WTC11 (cell line): Measurements from ENCODE around the gene CACNA2D1. TPM values are rescaled to one million over a fixed set of nuclear protein-coding genes. Genes with fewer than 3 reads are reported as not detected.

Experiments
- ATAC-seq: fragments of 200-7000 bp; cut with Tn5 transposase; 2 replicates; pipeline ENCODE4 v1.10.0; 2021; ENCODE audit warnings: mild to moderate bottlenecking, moderate library complexity
- CTCF ChIA-PET: fragments of 300-600 bp; sonication (Branson Sonifier 250); formaldehyde crosslinking; loops from one replicate; lab custom pipeline; 2021; ENCODE audit warnings: antibody characterized with exemption; lab: Charles Lee
- POLR2A ChIA-PET: fragments of 350-600 bp; sonication (Branson Sonifier 250); formaldehyde crosslinking; loops from one replicate; lab custom pipeline; 2021; ENCODE audit warnings: antibody characterized with exemption; lab: Charles Lee
- DNase-seq: peaks from one replicate; pipeline ENCODE4 v3.0.0; 2021; ENCODE audit warnings: low spot score
- H3K27ac Mint-ChIP-seq: 2 replicates; pipeline ENCODE4 v1.8.0; 2021; ENCODE audit warnings: mixed read lengths
- H3K27me3 Mint-ChIP-seq: 2 replicates; pipeline ENCODE4 v1.8.0; 2021; ENCODE audit warnings: low read depth, mild to moderate bottlenecking, moderate library complexity, mixed read lengths
- H3K36me3 Mint-ChIP-seq: 2 replicates; pipeline ENCODE4 v1.8.0; 2021; ENCODE audit warnings: mixed read lengths
- H3K4me1 Mint-ChIP-seq: 2 replicates; pipeline ENCODE4 v1.8.0; 2022; ENCODE audit warnings: mixed read lengths
- H3K4me3 Mint-ChIP-seq: 2 replicates; pipeline ENCODE4 v1.8.0; 2021; ENCODE audit warnings: mild to moderate bottlenecking, moderate library complexity, mixed read lengths
- H3K9me3 Mint-ChIP-seq: 2 replicates; pipeline ENCODE4 v1.8.0; 2021; ENCODE audit warnings: mixed read lengths
- EMX1 ChIP-seq: fragments of 250-450 bp; sonication (Bioruptor Pico); IDR thresholded peaks from 2 replicates; pipeline ENCODE4 v1.8.0; 2021; ENCODE audit warnings: mild to moderate bottlenecking
- FOXP1 ChIP-seq: sonication (generic); formaldehyde crosslinking; IDR thresholded peaks from 2 replicates; pipeline ENCODE4 v1.8.0; 2022; ENCODE audit warnings: missing genetic modification reagents, mild to moderate bottlenecking, moderate library complexity, borderline replicate concordance
- GRHL2 ChIP-seq: fragments of 250-450 bp; sonication (Bioruptor Pico); IDR thresholded peaks from 2 replicates; pipeline ENCODE4 v1.8.0; 2022; ENCODE audit warnings: mild to moderate bottlenecking, moderate library complexity; ENCODE audit not compliant: insufficient replicate concordance, severe bottlenecking
- NFYB ChIP-seq: sonication (generic); formaldehyde crosslinking; conservative IDR thresholded peaks from 2 replicates; pipeline ENCODE4 v1.8.0; 2022; ENCODE audit warnings: low read depth, missing genetic modification reagents
- SOX15 ChIP-seq: fragments of 250-450 bp; sonication (Bioruptor Pico); IDR thresholded peaks from 2 replicates; pipeline ENCODE4 v1.9.0; 2021; ENCODE audit warnings: mild to moderate bottlenecking
- ZNF219 ChIP-seq: sonication (generic); formaldehyde crosslinking; IDR thresholded peaks from 2 replicates; pipeline ENCODE4 v1.8.0; 2023; ENCODE audit warnings: missing genetic modification reagents, mild to moderate bottlenecking, borderline replicate concordance
- ZNF232 ChIP-seq: sonication (generic); formaldehyde crosslinking; IDR thresholded peaks from 2 replicates; pipeline ENCODE4 v1.8.0; 2022; ENCODE audit warnings: mild to moderate bottlenecking, missing genetic modification reagents
- total RNA-seq: library from RNA; stranded (reverse); gene quantifications from 3 replicates; pipeline ENCODE4 v1.2.3, GENCODE V29; 2021
- TF ChIP-seq, protein P1 (sequence below): sonication (generic); formaldehyde crosslinking; IDR thresholded peaks from 2 replicates; pipeline ENCODE4 v1.8.1; 2022; ENCODE audit warnings: missing genetic modification reagents, borderline replicate concordance
- TF ChIP-seq, protein P2 (sequence below): sonication (generic); formaldehyde crosslinking; IDR thresholded peaks from 2 replicates; pipeline ENCODE4 v1.8.0; 2022; ENCODE audit warnings: mild to moderate bottlenecking, missing genetic modification reagents
- TF ChIP-seq, protein P3 (sequence below): sonication (generic); formaldehyde crosslinking; conservative IDR thresholded peaks from 2 replicates; pipeline ENCODE4 v1.8.1; 2022; ENCODE audit warnings: mild to moderate bottlenecking, missing genetic modification reagents
- TF ChIP-seq, protein P4 (sequence below): sonication (generic); formaldehyde crosslinking; IDR thresholded peaks from 2 replicates; pipeline ENCODE4 v1.8.1; 2022; ENCODE audit warnings: mild to moderate bottlenecking, moderate library complexity, missing genetic modification reagents
- TF ChIP-seq, protein P5 (sequence below): sonication (generic); formaldehyde crosslinking; IDR thresholded peaks from 2 replicates; pipeline ENCODE4 v1.8.1; 2022; ENCODE audit warnings: low read depth, mild to moderate bottlenecking, moderate library complexity, missing genetic modification reagents, borderline replicate concordance
- TF ChIP-seq, protein P6 (sequence below): fragments of 200-600 bp; IDR thresholded peaks from 2 replicates; pipeline ENCODE4 v1.8.0; 2022; ENCODE audit warnings: antibody characterized with exemption
- TF ChIP-seq, protein P7 (sequence below): fragments of 250-450 bp; sonication (Bioruptor Pico); IDR thresholded peaks from 2 replicates; pipeline ENCODE4 v1.9.0; 2021; ENCODE audit warnings: mild to moderate bottlenecking, borderline replicate concordance
- TF ChIP-seq, protein P8 (sequence below): sonication (generic); formaldehyde crosslinking; IDR thresholded peaks from 2 replicates; pipeline ENCODE4 v1.8.1; 2023; ENCODE audit warnings: mild to moderate bottlenecking, missing genetic modification reagents

The CACNA2D1 gene
- total RNA-seq, 1 experiment from 2014 or later: 33.3 TPM

DNA sequence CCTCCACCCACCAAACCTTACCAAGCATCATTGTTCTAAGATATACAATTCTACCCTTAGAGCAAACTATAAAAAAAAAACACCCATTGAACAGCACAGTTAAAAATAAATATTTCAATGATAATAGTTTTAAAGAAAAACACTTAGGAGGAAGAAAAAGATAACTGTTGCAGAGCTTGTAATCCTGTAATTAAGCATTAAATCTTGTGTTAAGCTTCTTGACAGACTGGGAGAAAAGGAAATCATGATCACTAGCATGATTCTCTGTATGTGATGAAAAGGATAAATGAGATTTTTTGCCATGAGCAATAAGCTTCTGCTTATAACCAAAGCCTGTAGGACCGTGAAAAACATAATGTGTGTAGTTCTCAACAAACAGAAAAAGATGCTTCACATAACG lies 289.8 kb downstream of the CACNA2D1 start (continued):
- TF ChIP-seq FOXP1 (CRISPR knock-in tag): no peak
- TF ChIP-seq, protein P1, sequence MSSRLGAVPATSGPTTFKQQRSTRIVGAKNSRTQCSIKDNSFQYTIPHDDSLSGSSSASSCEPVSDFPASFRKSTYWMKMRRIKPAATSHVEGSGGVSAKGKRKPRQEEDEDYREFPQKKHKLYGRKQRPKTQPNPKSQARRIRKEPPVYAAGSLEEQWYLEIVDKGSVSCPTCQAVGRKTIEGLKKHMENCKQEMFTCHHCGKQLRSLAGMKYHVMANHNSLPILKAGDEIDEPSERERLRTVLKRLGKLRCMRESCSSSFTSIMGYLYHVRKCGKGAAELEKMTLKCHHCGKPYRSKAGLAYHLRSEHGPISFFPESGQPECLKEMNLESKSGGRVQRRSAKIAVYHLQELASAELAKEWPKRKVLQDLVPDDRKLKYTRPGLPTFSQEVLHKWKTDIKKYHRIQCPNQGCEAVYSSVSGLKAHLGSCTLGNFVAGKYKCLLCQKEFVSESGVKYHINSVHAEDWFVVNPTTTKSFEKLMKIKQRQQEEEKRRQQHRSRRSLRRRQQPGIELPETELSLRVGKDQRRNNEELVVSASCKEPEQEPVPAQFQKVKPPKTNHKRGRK (CRISPR knock-in tag): no peak
- TF ChIP-seq, protein P2, sequence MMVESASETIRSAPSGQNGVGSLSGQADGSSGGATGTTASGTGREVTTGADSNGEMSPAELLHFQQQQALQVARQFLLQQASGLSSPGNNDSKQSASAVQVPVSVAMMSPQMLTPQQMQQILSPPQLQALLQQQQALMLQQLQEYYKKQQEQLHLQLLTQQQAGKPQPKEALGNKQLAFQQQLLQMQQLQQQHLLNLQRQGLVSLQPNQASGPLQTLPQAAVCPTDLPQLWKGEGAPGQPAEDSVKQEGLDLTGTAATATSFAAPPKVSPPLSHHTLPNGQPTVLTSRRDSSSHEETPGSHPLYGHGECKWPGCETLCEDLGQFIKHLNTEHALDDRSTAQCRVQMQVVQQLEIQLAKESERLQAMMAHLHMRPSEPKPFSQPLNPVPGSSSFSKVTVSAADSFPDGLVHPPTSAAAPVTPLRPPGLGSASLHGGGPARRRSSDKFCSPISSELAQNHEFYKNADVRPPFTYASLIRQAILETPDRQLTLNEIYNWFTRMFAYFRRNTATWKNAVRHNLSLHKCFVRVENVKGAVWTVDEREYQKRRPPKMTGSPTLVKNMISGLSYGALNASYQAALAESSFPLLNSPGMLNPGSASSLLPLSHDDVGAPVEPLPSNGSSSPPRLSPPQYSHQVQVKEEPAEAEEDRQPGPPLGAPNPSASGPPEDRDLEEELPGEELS (CRISPR knock-in tag): no peak

DNA sequence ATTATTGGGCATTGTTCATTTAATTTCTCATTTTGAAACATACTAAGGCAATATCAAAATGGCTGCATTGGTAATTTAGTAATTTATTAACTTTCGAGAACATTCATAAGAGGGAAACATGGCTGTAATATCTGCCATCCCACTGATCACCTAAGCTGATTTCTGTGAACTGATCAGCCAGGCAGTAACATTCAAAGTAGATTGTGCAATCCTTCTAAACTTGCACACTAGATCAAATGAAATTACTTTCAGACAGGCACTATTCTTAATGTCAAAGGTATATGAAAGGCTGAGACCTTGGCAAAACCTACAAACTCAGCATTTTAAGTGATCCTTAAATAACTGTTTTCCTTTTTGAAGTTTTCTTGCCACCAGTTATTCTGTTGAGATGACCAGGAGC lies 290.7 kb downstream of the CACNA2D1 start:
- H3K27ac Mint-ChIP-seq: no peak overlapping the region
- ChIA-PET CTCF (no interaction called here), POLR2A (no interaction called here)
- DNase-seq: no peak
- ATAC-seq: no peak
- no peaks in the 10 kb centered on the region for H3K36me3 Mint-ChIP-seq
- peaks cover 28% of the 10 kb centered on the region for H3K4me1 Mint-ChIP-seq
- peaks cover 23% of the 10 kb centered on the region for H3K27me3 Mint-ChIP-seq
- H3K9me3 Mint-ChIP-seq: no peaks in the 10 kb centered on the region
- TF ChIP-seq, protein P3, sequence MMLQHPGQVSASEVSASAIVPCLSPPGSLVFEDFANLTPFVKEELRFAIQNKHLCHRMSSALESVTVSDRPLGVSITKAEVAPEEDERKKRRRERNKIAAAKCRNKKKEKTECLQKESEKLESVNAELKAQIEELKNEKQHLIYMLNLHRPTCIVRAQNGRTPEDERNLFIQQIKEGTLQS (CRISPR knock-in tag): no peak
- TF ChIP-seq, protein P4, sequence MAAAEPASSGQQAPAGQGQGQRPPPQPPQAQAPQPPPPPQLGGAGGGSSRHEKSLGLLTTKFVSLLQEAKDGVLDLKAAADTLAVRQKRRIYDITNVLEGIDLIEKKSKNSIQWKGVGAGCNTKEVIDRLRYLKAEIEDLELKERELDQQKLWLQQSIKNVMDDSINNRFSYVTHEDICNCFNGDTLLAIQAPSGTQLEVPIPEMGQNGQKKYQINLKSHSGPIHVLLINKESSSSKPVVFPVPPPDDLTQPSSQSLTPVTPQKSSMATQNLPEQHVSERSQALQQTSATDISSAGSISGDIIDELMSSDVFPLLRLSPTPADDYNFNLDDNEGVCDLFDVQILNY: no peak
- TF ChIP-seq, protein P5, sequence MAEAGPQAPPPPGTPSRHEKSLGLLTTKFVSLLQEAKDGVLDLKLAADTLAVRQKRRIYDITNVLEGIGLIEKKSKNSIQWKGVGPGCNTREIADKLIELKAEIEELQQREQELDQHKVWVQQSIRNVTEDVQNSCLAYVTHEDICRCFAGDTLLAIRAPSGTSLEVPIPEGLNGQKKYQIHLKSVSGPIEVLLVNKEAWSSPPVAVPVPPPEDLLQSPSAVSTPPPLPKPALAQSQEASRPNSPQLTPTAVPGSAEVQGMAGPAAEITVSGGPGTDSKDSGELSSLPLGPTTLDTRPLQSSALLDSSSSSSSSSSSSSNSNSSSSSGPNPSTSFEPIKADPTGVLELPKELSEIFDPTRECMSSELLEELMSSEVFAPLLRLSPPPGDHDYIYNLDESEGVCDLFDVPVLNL (CRISPR knock-in tag): no peak
- TF ChIP-seq SOX15 (CRISPR knock-in tag): no peak
- no peak for TF ChIP-seq ZNF219 (CRISPR knock-in tag)
- no peak for TF ChIP-seq GRHL2 (CRISPR knock-in tag)
- no peak for TF ChIP-seq NFYB
- no peak for TF ChIP-seq EMX1
- no peak for TF ChIP-seq ZNF232 (CRISPR knock-in tag)
- TF ChIP-seq, protein P6, sequence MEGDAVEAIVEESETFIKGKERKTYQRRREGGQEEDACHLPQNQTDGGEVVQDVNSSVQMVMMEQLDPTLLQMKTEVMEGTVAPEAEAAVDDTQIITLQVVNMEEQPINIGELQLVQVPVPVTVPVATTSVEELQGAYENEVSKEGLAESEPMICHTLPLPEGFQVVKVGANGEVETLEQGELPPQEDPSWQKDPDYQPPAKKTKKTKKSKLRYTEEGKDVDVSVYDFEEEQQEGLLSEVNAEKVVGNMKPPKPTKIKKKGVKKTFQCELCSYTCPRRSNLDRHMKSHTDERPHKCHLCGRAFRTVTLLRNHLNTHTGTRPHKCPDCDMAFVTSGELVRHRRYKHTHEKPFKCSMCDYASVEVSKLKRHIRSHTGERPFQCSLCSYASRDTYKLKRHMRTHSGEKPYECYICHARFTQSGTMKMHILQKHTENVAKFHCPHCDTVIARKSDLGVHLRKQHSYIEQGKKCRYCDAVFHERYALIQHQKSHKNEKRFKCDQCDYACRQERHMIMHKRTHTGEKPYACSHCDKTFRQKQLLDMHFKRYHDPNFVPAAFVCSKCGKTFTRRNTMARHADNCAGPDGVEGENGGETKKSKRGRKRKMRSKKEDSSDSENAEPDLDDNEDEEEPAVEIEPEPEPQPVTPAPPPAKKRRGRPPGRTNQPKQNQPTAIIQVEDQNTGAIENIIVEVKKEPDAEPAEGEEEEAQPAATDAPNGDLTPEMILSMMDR: no peak
- TF ChIP-seq, protein P7, sequence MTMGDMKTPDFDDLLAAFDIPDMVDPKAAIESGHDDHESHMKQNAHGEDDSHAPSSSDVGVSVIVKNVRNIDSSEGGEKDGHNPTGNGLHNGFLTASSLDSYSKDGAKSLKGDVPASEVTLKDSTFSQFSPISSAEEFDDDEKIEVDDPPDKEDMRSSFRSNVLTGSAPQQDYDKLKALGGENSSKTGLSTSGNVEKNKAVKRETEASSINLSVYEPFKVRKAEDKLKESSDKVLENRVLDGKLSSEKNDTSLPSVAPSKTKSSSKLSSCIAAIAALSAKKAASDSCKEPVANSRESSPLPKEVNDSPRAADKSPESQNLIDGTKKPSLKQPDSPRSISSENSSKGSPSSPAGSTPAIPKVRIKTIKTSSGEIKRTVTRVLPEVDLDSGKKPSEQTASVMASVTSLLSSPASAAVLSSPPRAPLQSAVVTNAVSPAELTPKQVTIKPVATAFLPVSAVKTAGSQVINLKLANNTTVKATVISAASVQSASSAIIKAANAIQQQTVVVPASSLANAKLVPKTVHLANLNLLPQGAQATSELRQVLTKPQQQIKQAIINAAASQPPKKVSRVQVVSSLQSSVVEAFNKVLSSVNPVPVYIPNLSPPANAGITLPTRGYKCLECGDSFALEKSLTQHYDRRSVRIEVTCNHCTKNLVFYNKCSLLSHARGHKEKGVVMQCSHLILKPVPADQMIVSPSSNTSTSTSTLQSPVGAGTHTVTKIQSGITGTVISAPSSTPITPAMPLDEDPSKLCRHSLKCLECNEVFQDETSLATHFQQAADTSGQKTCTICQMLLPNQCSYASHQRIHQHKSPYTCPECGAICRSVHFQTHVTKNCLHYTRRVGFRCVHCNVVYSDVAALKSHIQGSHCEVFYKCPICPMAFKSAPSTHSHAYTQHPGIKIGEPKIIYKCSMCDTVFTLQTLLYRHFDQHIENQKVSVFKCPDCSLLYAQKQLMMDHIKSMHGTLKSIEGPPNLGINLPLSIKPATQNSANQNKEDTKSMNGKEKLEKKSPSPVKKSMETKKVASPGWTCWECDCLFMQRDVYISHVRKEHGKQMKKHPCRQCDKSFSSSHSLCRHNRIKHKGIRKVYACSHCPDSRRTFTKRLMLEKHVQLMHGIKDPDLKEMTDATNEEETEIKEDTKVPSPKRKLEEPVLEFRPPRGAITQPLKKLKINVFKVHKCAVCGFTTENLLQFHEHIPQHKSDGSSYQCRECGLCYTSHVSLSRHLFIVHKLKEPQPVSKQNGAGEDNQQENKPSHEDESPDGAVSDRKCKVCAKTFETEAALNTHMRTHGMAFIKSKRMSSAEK (CRISPR knock-in tag): no peak
- TF ChIP-seq, protein P8, sequence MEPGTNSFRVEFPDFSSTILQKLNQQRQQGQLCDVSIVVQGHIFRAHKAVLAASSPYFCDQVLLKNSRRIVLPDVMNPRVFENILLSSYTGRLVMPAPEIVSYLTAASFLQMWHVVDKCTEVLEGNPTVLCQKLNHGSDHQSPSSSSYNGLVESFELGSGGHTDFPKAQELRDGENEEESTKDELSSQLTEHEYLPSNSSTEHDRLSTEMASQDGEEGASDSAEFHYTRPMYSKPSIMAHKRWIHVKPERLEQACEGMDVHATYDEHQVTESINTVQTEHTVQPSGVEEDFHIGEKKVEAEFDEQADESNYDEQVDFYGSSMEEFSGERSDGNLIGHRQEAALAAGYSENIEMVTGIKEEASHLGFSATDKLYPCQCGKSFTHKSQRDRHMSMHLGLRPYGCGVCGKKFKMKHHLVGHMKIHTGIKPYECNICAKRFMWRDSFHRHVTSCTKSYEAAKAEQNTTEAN (CRISPR knock-in tag): no peak
- H3K4me3 Mint-ChIP-seq: no peak overlapping the region
